ENCODE measurements around the gene LRRC25.

DNA sequence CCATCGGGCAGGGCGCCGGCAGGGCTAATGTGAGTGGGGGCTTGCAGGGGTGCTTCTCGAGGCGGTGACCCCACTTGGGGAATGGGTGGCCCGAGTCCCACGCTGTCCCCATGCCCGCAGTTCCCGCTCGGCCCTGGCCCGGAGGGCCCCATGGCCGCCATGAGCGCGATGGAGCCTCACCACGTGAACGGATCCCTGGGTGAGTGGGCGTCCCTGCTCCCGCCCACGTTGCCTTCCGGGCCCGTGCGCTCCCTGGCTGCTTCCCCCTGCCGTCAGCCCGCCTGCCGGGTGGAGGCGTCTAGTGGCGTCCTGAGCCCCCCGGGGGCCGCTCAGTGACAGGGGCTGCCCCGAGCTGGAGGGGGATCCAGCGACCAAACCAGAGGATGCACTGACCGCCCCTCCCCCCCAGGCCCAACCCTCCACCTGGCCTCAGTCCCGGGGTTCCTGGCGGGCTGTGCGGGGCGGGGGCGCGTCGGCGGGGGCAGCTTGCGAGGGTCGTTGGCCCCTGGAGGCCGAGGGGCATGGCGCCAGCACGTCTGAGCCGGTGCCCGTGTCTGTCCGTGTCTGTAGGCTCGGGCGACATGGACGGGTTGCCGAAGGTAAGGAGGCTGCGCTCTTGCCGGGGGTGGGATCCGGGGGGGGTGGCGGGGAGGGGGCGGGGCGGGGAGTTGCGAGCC lies 35.7 kb upstream of the LRRC25 start:
- no peak for TF ChIP-seq EZH2 (IDR thresholded peaks at IDR 0.05; ENCODE audit: low read length, missing control alignments)
- TF ChIP-seq, protein P1, sequence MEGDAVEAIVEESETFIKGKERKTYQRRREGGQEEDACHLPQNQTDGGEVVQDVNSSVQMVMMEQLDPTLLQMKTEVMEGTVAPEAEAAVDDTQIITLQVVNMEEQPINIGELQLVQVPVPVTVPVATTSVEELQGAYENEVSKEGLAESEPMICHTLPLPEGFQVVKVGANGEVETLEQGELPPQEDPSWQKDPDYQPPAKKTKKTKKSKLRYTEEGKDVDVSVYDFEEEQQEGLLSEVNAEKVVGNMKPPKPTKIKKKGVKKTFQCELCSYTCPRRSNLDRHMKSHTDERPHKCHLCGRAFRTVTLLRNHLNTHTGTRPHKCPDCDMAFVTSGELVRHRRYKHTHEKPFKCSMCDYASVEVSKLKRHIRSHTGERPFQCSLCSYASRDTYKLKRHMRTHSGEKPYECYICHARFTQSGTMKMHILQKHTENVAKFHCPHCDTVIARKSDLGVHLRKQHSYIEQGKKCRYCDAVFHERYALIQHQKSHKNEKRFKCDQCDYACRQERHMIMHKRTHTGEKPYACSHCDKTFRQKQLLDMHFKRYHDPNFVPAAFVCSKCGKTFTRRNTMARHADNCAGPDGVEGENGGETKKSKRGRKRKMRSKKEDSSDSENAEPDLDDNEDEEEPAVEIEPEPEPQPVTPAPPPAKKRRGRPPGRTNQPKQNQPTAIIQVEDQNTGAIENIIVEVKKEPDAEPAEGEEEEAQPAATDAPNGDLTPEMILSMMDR (conservative IDR thresholded peaks at IDR 0.05 in 1 of 2, IDR thresholded peaks at IDR 0.05 in 1 of 2; ENCODE audit: low read depth in 1 of 2, low read length in 2 of 2) = no peak
